ENCODE results near the gene FIGLA. TPM values are rescaled to one million over a fixed set of nuclear protein-coding genes. Genes with fewer than 3 reads are reported as not detected.

Gene FIGLA
- total and polyA plus RNA-seq, 2 of the 8 experiments (the other 6 are each of a cell fraction or from before 2014, with no cell fraction given) = not detected

- TF ChIP-seq YY1 (IDR thresholded peaks at IDR 0.05; ENCODE audit: low read depth, low read length) = no peak
- 0 out of 2 replicates have a peak, but pooled peaks have one; percentile 62 for TF ChIP-seq JUND (IDR thresholded peaks at IDR 0.05; ENCODE audit: low read length)
- no peak for TF ChIP-seq KDM1A (IDR thresholded peaks at IDR 0.05; ENCODE audit: borderline replicate concordance, low read length)
- peak; percentile 61; a peak in 1 of 4 replicates for TF ChIP-seq SIN3A (conservative IDR thresholded peaks at IDR 0.05 in 1 of 2, IDR thresholded peaks at IDR 0.05 in 1 of 2; ENCODE audit: low read depth in 1 of 2, low read length in 2 of 2)
- TF ChIP-seq CTCF (IDR thresholded peaks at IDR 0.05; ENCODE audit: control extremely low read depth in 1 of 3, insufficient read depth in 1 of 3, low read depth in 1 of 3, low read length in 3 of 3) = no peak
- TF ChIP-seq CTBP2 (IDR thresholded peaks at IDR 0.05; ENCODE audit: borderline replicate concordance, insufficient read depth, insufficient read length, low read length) = no peak
- TF ChIP-seq CHD1 (IDR thresholded peaks at IDR 0.05; ENCODE audit: low read depth, low read length) = no peak
- TF ChIP-seq ZNF274 (IDR thresholded peaks at IDR 0.05; ENCODE audit: borderline replicate concordance, extremely low read depth, low read length) = no peak
- no peak for TF ChIP-seq SUZ12 (IDR thresholded peaks at IDR 0.05; ENCODE audit: low read length)
- no peak for TF ChIP-seq JUN (IDR thresholded peaks at IDR 0.05; ENCODE audit: low read depth, low read length)
- no peak for TF ChIP-seq POU5F1 (IDR thresholded peaks at IDR 0.05; ENCODE audit: low read depth, low read length)
- peak in 1 of 2 experiments; percentile 78; a peak in 1 of 3 replicates for TF ChIP-seq EP300 (IDR thresholded peaks at IDR 0.05; ENCODE audit: borderline replicate concordance in 1 of 2, low read depth in 2 of 2, low read length in 2 of 2)
- no peak for TF ChIP-seq CBX8 (IDR thresholded peaks at IDR 0.05; ENCODE audit: borderline replicate concordance, low read depth, low read length)
- no peak for TF ChIP-seq FOSL1 (IDR thresholded peaks at IDR 0.05; ENCODE audit: insufficient read depth, low read depth, low read length)
- TF ChIP-seq POLR2A (IDR thresholded peaks at IDR 0.05; ENCODE audit: control extremely low read depth in 1 of 2, low read depth in 2 of 2, low read length in 2 of 2) = peak in 1 of 2 experiments; percentile 72; a peak in 1 of 3 replicates
- TF ChIP-seq TBP (IDR thresholded peaks at IDR 0.05; ENCODE audit: low read depth, low read length) = peak; percentile 68
- no peak for TF ChIP-seq SAP30 (IDR thresholded peaks at IDR 0.05; ENCODE audit: insufficient read depth, insufficient replicate concordance, low read length)
- peak; percentile 35; the same call in 1 of the 2 replicates for TF ChIP-seq POLR2AphosphoS5 (IDR thresholded peaks at IDR 0.05; ENCODE audit: low read depth, low read length)
- no peak for TF ChIP-seq PHF8 (conservative IDR thresholded peaks at IDR 0.05; ENCODE audit: low read depth, low read length)
- peak; percentile 42; the same call in 1 of the 2 replicates for TF ChIP-seq TAF1 (IDR thresholded peaks at IDR 0.05; ENCODE audit: low read depth, low read length)
- TF ChIP-seq SIRT6 (IDR thresholded peaks at IDR 0.05; ENCODE audit: low read length) = no peak
- TF ChIP-seq GABPA (IDR thresholded peaks at IDR 0.05; ENCODE audit: borderline replicate concordance, insufficient read depth, low read length) = no peak
- no peak for TF ChIP-seq SP4 (IDR thresholded peaks at IDR 0.05; ENCODE audit: low read length)
- no peak for TF ChIP-seq SP2 (IDR thresholded peaks at IDR 0.05; ENCODE audit: low read length)
Observed at GRCh38 chr2:70728128-70728527, 62.3 kb downstream of the FIGLA start (continued).
